ENCODE data around the gene C3orf80. TPM values are rescaled to one million over a fixed set of nuclear protein-coding genes. Genes with fewer than 3 reads are reported as not detected.

Gene C3orf80
- total RNA-seq, 1 experiment from 2014 or later, result 0.66 TPM

DNA sequence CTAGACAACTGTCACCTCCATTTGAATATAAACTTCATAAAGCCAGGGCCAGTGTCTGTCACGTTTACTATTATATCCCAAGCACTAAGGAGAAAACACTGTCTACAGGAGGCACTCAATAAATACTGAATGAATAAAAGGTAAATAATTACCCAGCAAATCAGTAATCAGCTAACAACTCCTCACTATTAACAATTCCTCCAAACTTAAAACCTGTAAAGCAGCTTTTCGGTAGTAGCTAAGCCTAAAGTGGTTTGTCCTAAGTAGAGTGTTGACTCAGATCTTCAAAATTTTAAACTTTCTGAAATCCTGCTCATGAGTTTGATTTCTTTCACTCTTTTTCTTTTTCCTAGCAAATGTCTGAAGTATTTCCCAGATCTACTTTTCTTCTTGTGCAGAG lies 39.9 kb downstream of the C3orf80 start (continued):
- no peak for TF ChIP-seq ATF1 (CRISPR knock-in tag; IDR thresholded peaks at IDR 0.05)
- TF ChIP-seq ELF4 (CRISPR knock-in tag; IDR thresholded peaks at IDR 0.05; ENCODE audit: low read depth), result no peak

Other genes with a start within 250 kb of the C3orf80 start
- 0.69 to 1.0 TPM (median 0.69 TPM) in 3 replicates for gene IL12A, start 236.6 kb upstream of the C3orf80 start, total RNA-seq (2021)
- 26.9 to 29.5 TPM (median 28.0 TPM) in 3 replicates for gene IFT80, start 173.8 kb downstream of the C3orf80 start, total RNA-seq (2021)
- gene SMC4, start 174.2 kb downstream of the C3orf80 start, total RNA-seq (2021), result 115 to 144 TPM (median 125 TPM) in 3 replicates
- 32.4 to 38.5 TPM (median 36.8 TPM) in 3 replicates for gene TRIM59, start 224.4 kb downstream of the C3orf80 start, total RNA-seq (2021)

All from WTC11 (cell line).